ENCODE measurements around the gene RALGPS1.

GRCh38 chr9:127102788-127103187 lies 188.2 kb downstream of the RALGPS1 start:
- TF ChIP-seq CTCF (IDR thresholded peaks at IDR 0.05; ENCODE audit: low read length): no peak
- TF ChIP-seq EZH2 (optimal IDR thresholded peaks at IDR 0.05; ENCODE audit: low read depth, low read length): no peak
